Activated naive CD4-positive, alpha-beta T cell treated with anti-CD3 and anti-CD28 coated beads, Interleukin-2, amount 50 U/mL, for 24 hours (primary cell): ENCODE results near the gene SRCIN1.

Experiments used
- H3K27ac Mint-ChIP-seq: one replicate; pipeline ENCODE4 v1.8.0; 2021; ENCODE audit warnings: mild to moderate bottlenecking, mixed read lengths
- H3K27me3 Mint-ChIP-seq: one replicate; pipeline ENCODE4 v1.8.0; 2021; ENCODE audit warnings: mixed read lengths
- H3K36me3 Mint-ChIP-seq: one replicate; pipeline ENCODE4 v1.8.0; 2021; ENCODE audit warnings: mixed read lengths
- H3K4me1 Mint-ChIP-seq: one replicate; pipeline ENCODE4 v1.8.0; 2021; ENCODE audit warnings: mixed read lengths
- H3K4me3 Mint-ChIP-seq: one replicate; pipeline ENCODE4 v1.8.0; 2021; ENCODE audit warnings: mild to moderate bottlenecking, mixed read lengths
- H3K9me3 Mint-ChIP-seq: one replicate; pipeline ENCODE4 v1.8.0; 2021; ENCODE audit warnings: mixed read lengths

SRCIN1 gene

GRCh38 chr17:38554430-38555350 is 51.1 kb downstream of the SRCIN1 start:
- H3K4me1 Mint-ChIP-seq, result peaks cover 10% of the 10 kb centered on the region
- H3K27ac Mint-ChIP-seq, result no peak overlapping the region
- no peak overlapping the region for H3K4me3 Mint-ChIP-seq
- H3K36me3 Mint-ChIP-seq, result no peaks in the 10 kb centered on the region
- no peaks in the 10 kb centered on the region for H3K9me3 Mint-ChIP-seq
- peaks cover 1% of the 10 kb centered on the region for H3K27me3 Mint-ChIP-seq

- Mint-ChIP-seq H3K9me3 (no peaks in the 10 kb centered on the region), H3K27ac (no peak overlapping the region), H3K36me3 (no peaks in the 10 kb centered on the region), H3K4me3 (no peak overlapping the region), H3K27me3 (peaks cover 1% of the 10 kb centered on the region), H3K4me1 (no peaks in the 10 kb centered on the region)
Measured at GRCh38 chr17:38552343-38552742, 53.4 kb downstream of the SRCIN1 start.

- H3K36me3 Mint-ChIP-seq, result no peaks in the 10 kb centered on the region
- H3K4me1 Mint-ChIP-seq, result no peaks in the 10 kb centered on the region
- no peaks in the 10 kb centered on the region for H3K9me3 Mint-ChIP-seq
- no peak overlapping the region for H3K4me3 Mint-ChIP-seq
- peaks cover 1% of the 10 kb centered on the region for H3K27me3 Mint-ChIP-seq
- H3K27ac Mint-ChIP-seq, result no peak overlapping the region
Measured at GRCh38 chr17:38551121-38551520, 54.6 kb downstream of the SRCIN1 start.

GRCh38 chr17:38550661-38551060 is 55.1 kb downstream of the SRCIN1 start:
- H3K4me3 Mint-ChIP-seq, result no peak overlapping the region
- H3K4me1 Mint-ChIP-seq, result no peaks in the 10 kb centered on the region
- H3K27ac Mint-ChIP-seq, result no peak overlapping the region
- H3K36me3 Mint-ChIP-seq, result no peaks in the 10 kb centered on the region
- peaks cover 1% of the 10 kb centered on the region for H3K27me3 Mint-ChIP-seq
- no peaks in the 10 kb centered on the region for H3K9me3 Mint-ChIP-seq

- Mint-ChIP-seq H3K9me3 (no peaks in the 10 kb centered on the region), H3K27ac (no peak overlapping the region), H3K27me3 (peaks cover 1% of the 10 kb centered on the region), H3K4me1 (no peaks in the 10 kb centered on the region), H3K4me3 (no peak overlapping the region), H3K36me3 (no peaks in the 10 kb centered on the region)
Measured at GRCh38 chr17:38549285-38549684, 56.5 kb downstream of the SRCIN1 start.

GRCh38 chr17:38547444-38547843 is 58.3 kb downstream of the SRCIN1 start:
- Mint-ChIP-seq H3K36me3 (no peaks in the 10 kb centered on the region), H3K4me3 (no peak overlapping the region)

GRCh38 chr17:38546396-38546795 is 59.4 kb downstream of the SRCIN1 start:
- Mint-ChIP-seq H3K4me1 (no peaks in the 10 kb centered on the region), H3K4me3 (no peak overlapping the region), H3K36me3 (no peaks in the 10 kb centered on the region), H3K27me3 (no peaks in the 10 kb centered on the region), H3K27ac (no peak overlapping the region), H3K9me3 (no peaks in the 10 kb centered on the region)

More at GRCh38 chr17:38547444-38547843, 58.3 kb downstream of the SRCIN1 start:
- H3K27ac Mint-ChIP-seq, result no peak overlapping the region
- no peaks in the 10 kb centered on the region for H3K27me3 Mint-ChIP-seq
- no peaks in the 10 kb centered on the region for H3K9me3 Mint-ChIP-seq
- no peaks in the 10 kb centered on the region for H3K4me1 Mint-ChIP-seq

- H3K27ac Mint-ChIP-seq, result no peak overlapping the region
- H3K27me3 Mint-ChIP-seq, result no peaks in the 10 kb centered on the region
- H3K4me1 Mint-ChIP-seq, result no peaks in the 10 kb centered on the region
- no peak overlapping the region for H3K4me3 Mint-ChIP-seq
- no peaks in the 10 kb centered on the region for H3K36me3 Mint-ChIP-seq
- no peaks in the 10 kb centered on the region for H3K9me3 Mint-ChIP-seq
Measured at GRCh38 chr17:38545531-38546225, 60.1 kb downstream of the SRCIN1 start.

- no peaks in the 10 kb centered on the region for H3K9me3 Mint-ChIP-seq
- no peaks in the 10 kb centered on the region for H3K4me1 Mint-ChIP-seq
- no peaks in the 10 kb centered on the region for H3K36me3 Mint-ChIP-seq
- H3K27ac Mint-ChIP-seq, result no peak overlapping the region
- H3K27me3 Mint-ChIP-seq, result no peaks in the 10 kb centered on the region
- no peak overlapping the region for H3K4me3 Mint-ChIP-seq
Measured at GRCh38 chr17:38544839-38545209, 60.9 kb downstream of the SRCIN1 start.

- Mint-ChIP-seq H3K9me3 (no peaks in the 10 kb centered on the region), H3K4me1 (no peaks in the 10 kb centered on the region), H3K4me3 (no peak overlapping the region), H3K27me3 (no peaks in the 10 kb centered on the region), H3K36me3 (no peaks in the 10 kb centered on the region), H3K27ac (no peak overlapping the region)
Measured at GRCh38 chr17:38544175-38544838, 61.4 kb downstream of the SRCIN1 start.

- Mint-ChIP-seq H3K4me1 (no peaks in the 10 kb centered on the region), H3K27ac (no peak overlapping the region), H3K4me3 (no peak overlapping the region), H3K9me3 (no peaks in the 10 kb centered on the region), H3K27me3 (no peaks in the 10 kb centered on the region), H3K36me3 (no peaks in the 10 kb centered on the region)
Measured at GRCh38 chr17:38543403-38544174, 62.2 kb downstream of the SRCIN1 start.

GRCh38 chr17:38542286-38542685 is 63.5 kb downstream of the SRCIN1 start:
- Mint-ChIP-seq H3K9me3 (no peaks in the 10 kb centered on the region), H3K27me3 (no peaks in the 10 kb centered on the region)

GRCh38 chr17:38541281-38541680 is 64.5 kb downstream of the SRCIN1 start:
- Mint-ChIP-seq H3K4me1 (no peaks in the 10 kb centered on the region), H3K36me3 (no peaks in the 10 kb centered on the region), H3K4me3 (no peak overlapping the region), H3K9me3 (no peaks in the 10 kb centered on the region), H3K27ac (no peak overlapping the region), H3K27me3 (no peaks in the 10 kb centered on the region)

More at GRCh38 chr17:38542286-38542685, 63.5 kb downstream of the SRCIN1 start:
- no peaks in the 10 kb centered on the region for H3K36me3 Mint-ChIP-seq
- no peak overlapping the region for H3K4me3 Mint-ChIP-seq
- H3K4me1 Mint-ChIP-seq, result no peaks in the 10 kb centered on the region
- no peak overlapping the region for H3K27ac Mint-ChIP-seq

- no peaks in the 10 kb centered on the region for H3K4me1 Mint-ChIP-seq
- H3K4me3 Mint-ChIP-seq, result no peak overlapping the region
- peaks cover 3% of the 10 kb centered on the region for H3K27me3 Mint-ChIP-seq
- H3K9me3 Mint-ChIP-seq, result no peaks in the 10 kb centered on the region
- H3K36me3 Mint-ChIP-seq, result no peaks in the 10 kb centered on the region
- no peak overlapping the region for H3K27ac Mint-ChIP-seq
Measured at GRCh38 chr17:38540514-38541045, 65.2 kb downstream of the SRCIN1 start.

- Mint-ChIP-seq H3K4me1 (no peaks in the 10 kb centered on the region), H3K27me3 (peaks cover 3% of the 10 kb centered on the region), H3K4me3 (no peak overlapping the region), H3K27ac (no peak overlapping the region), H3K9me3 (no peaks in the 10 kb centered on the region), H3K36me3 (no peaks in the 10 kb centered on the region)
Measured at GRCh38 chr17:38539386-38539785, 66.4 kb downstream of the SRCIN1 start.
